ENCODE measurements around the gene SCGN. TPM values are rescaled to one million over a fixed set of nuclear protein-coding genes. Genes with fewer than 3 reads are reported as not detected.
A peak's percentile ranks its signal among the peaks of the same experiment; 100 is the strongest.

The SCGN gene
- total and polyA plus RNA-seq, 9 of the 15 experiments (the other 6 are each of a cell fraction or from before 2014, with no cell fraction given): not detected

DNA sequence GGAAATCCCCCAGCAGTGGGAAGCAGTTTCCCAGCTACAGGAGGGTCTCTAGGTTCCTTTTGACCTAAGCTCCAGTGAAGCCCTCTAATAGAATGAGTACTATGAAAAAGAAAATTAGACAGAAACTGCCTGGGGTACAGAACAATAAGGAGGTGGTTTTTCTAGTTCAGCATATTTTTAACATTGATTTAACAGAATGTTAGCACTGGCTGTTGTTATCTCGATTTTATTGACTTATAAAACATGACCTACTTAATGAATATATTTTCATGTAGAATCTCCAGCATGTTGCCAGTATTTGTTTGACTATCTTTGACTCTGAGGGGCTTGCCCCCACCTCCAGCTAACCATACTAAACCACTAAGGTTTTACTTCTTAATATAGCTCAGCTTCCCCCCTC is 19.6 kb downstream of the SCGN start (continued):
- TF ChIP-seq RBM14 (IDR thresholded peaks at IDR 0.05; ENCODE audit: borderline replicate concordance, insufficient read depth, low read depth, low read length) (no peak), ZNF586 (CRISPR knock-in tag; conservative IDR thresholded peaks at IDR 0.05) (no peak), TEAD1 (CRISPR knock-in tag; IDR thresholded peaks at IDR 0.05) (no peak), MXD1 (CRISPR knock-in tag; IDR thresholded peaks at IDR 0.05; ENCODE audit: borderline replicate concordance, poor library complexity, severe bottlenecking) (no peak), NFXL1 (CRISPR knock-in tag; IDR thresholded peaks at IDR 0.05) (no peak)

- POLR2A ChIA-PET: no interaction called here
- CTCF ChIA-PET (ENCODE audit: low intra/inter-chr PET ratio): no interaction called here
- no peak for TF ChIP-seq MXD1 (CRISPR knock-in tag; IDR thresholded peaks at IDR 0.05; ENCODE audit: borderline replicate concordance, poor library complexity, severe bottlenecking)
- TF ChIP-seq RFX1 (IDR thresholded peaks at IDR 0.05): peak; percentile 46
- H3K79me2 ChIP-seq (ENCODE audit: control insufficient read depth, insufficient read depth, low read length): no peaks in the 10 kb centered on the region
- H3K4me3 ChIP-seq: no peak overlapping the region
- no TSS peak for BruUV-seq (replicated peaks)
- no peak for ATAC-seq
- no peak overlapping the region for H3K27ac ChIP-seq (ENCODE audit: extremely low read depth, low read depth, low read length)
- in situ Hi-C loops (cut with MboI) (no loop called here), intact Hi-C loops (cut with micrococcal nuclease) (no loop called here)
- under 1% methylated on average over 5 of the region's 5 CpGs for WGBS (ENCODE audit: insufficient coverage, low coverage, missing lambda C conversion rate)
- H3K27me3 ChIP-seq (ENCODE audit: control insufficient read depth in 2 of 2, insufficient read depth in 2 of 2, low read length in 2 of 2): peaks cover 0 to 4% of the 10 kb centered on the region in 2 experiments; a peak in 2 of 5 replicates
- H3K9me3 ChIP-seq (replicated peaks; ENCODE audit: control insufficient read depth, insufficient read depth, low read depth, low read length): no peaks in the 10 kb centered on the region
- H2AFZ ChIP-seq (ENCODE audit: low read depth, low read length): no peak overlapping the region
- no peak overlapping the region for H3K9ac ChIP-seq (ENCODE audit: insufficient read depth in 1 of 2, low read depth in 2 of 2, low read length in 2 of 2)
- no peaks in the 10 kb centered on the region for H3K4me1 ChIP-seq (replicated peaks in 1 of 2; ENCODE audit: control insufficient read depth in 2 of 2, insufficient read depth in 2 of 2, low read length in 2 of 2)
- H3K4me2 ChIP-seq (ENCODE audit: insufficient read depth, low read length): no peak overlapping the region
- H4K20me1 ChIP-seq (replicated peaks; ENCODE audit: control insufficient read depth, insufficient read depth, low read length): no peaks in the 10 kb centered on the region
- no peaks in the 10 kb centered on the region for H3K9me1 ChIP-seq (ENCODE audit: control insufficient read depth, insufficient read depth, low read length)
- FAIRE-seq: no peak
- no peak for DNase-seq (ENCODE audit: extremely low read depth in 1 of 4, low spot score in 3 of 4)
- H3K36me3 ChIP-seq (ENCODE audit: control insufficient read depth, insufficient read depth, low read length): no peaks in the 10 kb centered on the region
Observed at GRCh38 chr6:25675167-25675566, 23.2 kb downstream of the SCGN start.

Measured in K562 (cell line).